ENCODE measurements around the gene RELCH. TPM values are rescaled to one million over a fixed set of nuclear protein-coding genes. Genes with fewer than 3 reads are reported as not detected.

RELCH gene
- polyA plus RNA-seq, 1 donor: 14.1 TPM

DNA sequence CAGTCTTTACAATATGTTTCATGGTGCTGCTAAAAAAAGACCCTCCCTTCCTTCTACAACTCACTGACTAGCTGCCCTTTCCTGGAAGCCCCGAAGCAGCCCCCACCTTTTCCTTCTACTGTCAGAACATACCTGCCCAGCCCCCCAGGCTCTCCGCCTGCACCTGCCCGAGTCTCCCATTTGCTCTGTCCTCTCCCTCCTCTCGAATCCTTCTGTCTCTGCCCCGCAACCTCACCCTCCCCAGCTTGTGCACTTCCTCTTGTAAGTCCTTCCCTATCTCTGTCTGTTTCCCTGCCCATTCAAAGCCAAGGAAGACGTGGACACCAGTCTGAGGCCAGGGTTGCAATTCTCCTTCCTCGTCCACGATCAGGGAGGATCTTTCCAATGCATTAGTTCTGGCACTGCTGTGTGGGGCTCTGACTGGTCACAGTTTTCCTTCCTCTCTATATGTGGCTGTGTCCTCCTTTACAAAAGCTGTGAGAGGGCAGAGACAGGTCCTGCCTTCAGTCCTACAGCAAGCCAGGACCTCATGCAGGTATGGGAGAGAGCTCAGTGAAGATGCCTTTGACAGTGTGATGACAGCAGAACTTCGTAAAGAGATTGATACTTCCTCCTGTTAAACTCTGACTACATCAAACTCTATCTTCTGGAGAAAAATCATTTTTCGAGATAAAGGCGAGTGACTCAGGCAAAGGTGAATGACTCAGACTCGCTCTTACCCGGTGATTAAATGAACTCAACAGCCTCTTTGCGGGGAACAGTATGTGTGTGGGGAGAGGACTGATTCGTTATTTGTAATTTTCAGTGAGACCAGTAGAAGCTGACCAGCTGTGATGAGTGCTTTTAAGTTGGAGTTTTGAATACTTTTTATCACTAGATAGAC is 152.3 kb downstream of the RELCH start:
- no peak for DNase-seq

DNA sequence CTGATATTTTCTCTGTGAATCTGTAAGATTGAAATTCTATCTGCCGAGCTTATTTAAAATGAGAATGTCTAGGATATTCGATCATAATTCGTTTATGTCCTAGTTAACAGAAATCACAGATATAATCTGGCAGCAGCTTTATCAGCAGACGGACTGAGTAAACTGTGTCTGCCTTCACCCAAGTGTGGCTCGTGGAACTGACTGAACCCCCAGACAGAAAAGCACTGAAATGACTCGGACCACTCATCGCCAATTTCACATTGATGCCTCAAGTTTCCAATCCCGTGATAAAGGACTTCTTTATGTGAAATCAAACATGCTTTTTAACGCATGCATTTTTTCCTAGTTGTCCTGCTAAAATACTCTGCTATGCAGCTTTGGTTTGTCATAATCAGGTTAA is 153.9 kb downstream of the RELCH start:
- no peak for DNase-seq

DNA sequence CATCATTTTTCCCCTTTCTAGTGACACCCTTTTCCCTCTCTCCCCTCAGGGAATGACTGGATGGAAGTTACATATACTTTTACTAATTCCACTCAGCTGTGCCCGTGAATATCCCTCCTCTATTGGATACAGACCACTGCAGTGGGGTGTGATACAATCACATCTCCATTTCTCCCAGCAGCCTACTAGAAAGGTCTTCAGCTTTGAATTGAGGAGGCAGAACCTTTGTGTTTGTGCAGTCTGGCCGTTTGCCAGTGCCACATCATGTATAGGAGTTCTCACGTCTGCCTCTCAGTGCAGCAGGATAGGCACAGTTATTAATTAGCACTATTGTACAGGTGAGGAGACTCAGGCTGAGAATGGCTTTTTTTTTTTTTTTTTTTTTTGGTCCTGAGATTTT is 154.4 kb downstream of the RELCH start:
- DNase-seq: no peak

DNA sequence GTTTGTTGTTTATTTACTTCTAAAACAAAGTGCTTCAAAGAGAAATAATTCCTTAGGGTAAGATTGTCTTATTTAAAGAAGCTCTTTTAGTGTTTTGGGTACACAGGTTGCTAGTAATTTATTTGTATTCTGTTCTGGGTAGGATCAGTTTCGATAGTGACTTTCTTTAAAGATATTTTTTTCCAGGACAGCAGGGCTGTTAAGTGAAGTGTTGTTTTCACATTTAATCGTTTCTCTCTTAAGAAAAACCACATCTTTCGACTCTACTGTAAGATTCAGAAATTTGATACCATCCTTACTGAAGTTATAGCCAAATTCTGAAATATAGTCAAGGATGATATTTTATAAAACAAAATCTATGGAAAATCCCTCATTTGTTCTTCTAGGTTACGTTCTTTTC is 155.8 kb downstream of the RELCH start:
- no peak for DNase-seq

DNA sequence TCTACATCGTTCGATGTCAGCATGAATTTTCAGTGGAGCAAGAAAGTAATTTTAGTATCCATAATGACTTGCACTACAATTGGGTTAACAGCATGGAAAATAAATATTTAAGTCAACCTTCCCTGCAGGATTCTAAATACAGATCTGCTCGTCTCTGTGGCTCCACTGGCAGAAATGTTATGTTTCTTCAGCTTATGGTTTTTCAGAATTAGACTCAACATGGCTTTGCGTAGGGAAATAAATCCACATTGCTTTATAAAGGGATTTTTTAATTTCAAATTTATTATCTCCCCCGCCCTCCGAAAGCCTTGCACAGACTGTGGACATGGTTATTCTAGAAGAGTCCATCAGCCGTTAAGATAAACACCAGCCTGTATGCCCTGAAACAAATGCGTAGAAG is 156.3 kb downstream of the RELCH start:
- no peak for DNase-seq

DNA sequence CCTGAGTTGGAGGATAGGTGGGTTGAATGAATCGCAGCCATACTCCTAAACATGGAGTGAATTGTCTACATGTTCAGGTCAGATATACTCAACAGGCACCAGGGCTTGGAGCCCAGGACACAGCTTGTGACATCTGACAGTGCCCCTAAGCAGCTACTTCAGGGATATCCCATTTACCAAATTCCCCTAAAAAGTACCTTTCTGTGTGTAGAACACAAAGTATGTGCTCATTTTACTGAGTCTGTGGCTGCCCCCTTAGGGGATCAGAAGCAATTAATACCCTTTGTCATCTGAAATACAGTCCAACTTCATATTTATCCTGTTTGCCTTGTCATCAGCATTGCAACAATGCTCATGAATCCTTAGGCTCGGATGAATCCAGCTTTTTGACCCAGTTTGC is 158.9 kb downstream of the RELCH start:
- no peak for DNase-seq

DNA sequence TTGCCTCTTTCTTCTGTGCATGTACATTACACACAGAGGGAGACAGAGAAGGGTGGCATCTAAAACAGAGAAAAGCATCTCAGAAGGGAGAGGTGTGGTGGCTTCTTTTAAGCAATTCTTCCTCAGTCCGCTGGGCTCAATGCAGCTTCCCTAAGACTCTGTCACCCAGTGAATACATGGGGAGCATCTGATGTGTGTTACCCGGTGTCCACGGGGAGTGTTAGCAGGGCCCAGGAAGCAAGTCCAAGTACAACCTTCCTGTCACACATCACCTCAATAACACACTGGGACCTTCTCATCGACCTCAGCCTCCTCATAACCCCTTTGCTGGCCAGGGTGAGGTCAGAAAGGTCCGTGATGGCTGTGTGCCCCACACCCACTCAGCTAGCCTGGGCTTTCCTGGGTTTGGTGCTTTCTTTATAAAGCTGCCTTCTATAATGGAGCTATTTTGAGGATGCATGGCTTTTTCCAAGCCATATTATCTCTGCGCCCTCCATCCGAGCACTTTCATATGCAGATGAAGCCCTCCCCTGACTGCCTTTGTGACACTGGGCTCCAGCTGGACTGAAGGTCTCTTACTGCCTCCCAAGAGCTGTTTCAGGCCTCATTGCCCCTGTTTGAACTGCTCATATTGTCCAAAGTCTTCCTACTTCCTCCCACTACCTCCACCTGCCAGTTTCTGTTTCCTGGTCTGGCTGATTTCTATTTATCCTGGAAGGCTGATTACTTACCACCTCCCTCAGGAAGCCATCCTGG is 159.5 kb downstream of the RELCH start:
- DNase-seq: no peak

DNA sequence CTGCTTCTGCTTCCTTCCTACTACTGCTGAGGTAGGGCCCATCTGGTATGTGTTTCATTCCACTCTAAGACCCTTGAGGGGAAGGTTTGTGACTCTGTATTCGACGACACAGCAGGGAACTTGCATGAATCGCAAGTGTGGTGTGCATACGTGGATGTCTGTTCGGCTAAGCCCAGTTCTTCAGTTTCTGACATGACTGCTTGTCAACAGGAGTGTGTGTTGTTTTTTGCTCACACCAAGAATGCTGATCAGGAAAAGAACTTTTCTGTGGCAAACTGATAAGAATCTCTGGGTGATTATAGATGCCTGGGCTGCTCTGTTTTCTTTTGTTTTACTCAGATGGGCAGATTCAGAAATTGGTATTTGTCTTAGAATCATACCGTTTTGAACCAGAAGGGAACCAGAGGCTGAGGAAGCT is 160.0 kb downstream of the RELCH start:
- no peak for DNase-seq

DNA sequence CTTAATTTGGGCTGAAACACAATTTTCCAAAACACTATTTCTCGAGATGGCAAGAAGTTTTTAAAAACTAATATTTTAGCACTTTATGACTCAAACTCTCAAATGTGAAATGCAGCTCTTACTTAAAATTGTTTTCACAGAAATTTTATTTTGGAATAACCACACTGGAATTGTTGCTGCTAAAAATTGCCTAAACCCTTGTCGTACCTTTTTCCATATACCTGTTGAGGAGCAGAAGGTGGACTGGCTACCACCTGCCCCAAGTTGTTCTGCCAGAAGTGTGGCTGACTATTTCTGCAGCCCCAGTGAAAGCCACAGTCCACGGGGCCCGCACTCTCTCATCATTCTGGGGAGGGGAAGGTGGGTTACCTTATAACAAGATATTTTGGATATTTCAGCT is 161.4 kb downstream of the RELCH start:
- no peak for DNase-seq

DNA sequence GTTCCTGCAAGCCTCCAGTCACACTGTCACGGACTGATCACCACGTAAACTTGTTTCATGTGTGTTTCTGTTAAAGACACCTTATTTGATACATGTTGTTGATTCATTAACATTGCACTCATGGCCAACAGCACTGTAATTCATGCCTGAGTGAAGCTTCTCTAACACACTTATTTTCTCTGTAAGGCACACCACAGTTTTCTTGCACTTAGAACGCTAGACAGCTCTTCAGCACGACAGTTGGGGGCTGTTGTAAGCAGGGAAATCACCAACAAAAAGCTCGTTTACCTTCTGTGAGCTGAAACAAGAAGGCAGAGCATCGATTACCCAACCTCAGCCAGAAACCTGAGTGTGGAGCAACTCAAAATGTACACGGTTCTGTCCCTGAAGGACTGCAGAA is 166.1 kb downstream of the RELCH start:
- no peak for DNase-seq

DNA sequence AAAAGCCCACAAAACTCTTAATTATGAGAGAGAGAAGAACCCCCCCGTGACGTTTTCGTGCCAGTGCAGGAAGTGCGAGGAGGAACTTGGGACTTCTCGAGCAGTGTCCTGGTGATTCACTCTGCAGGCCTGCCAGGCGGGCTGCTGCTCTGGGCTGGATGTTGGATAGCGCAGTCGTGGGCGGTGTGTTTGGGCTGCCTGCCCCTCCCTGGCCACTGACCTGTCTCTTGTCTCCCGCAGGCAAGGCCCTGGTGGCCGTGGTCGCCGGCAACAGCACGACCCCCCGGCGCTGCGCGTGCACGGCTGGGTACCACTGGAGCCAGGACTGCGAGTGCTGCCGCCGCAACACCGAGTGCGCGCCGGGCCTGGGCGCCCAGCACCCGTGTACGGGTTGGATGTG is 167.1 kb downstream of the RELCH start:
- no peak for DNase-seq

DNA sequence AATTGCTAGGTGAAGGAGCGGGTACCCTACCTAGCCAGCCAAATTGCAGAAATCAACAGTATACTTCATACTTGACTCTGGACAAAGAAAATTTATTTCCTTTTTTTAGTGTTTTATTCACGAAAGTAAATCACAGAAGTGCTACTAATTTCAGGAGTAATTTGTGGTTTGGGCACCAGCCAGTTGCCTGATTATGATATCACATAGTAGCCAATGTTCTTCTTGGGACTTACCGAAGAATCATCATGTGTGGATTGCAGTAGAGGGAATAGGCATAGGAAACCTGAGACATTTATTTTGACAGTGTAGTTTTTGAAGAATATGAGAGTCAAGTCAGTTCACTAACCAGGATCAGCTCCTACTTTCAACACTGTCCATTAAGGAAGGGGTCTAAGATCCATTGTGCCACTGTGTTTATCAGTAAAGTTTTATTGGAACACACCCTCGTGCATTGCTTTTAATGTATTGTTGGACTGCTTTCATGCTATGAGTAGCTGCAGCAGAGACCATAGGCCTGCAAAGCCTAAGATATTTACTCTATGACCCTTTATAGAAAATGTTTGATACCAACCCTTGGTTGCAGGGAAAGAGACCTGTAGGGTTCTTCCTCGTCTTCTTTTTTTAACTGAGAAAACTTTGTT is 170.1 kb downstream of the RELCH start:
- DNase-seq: no peak

Other genes with a start within 250 kb of the RELCH start
- 16.3 TPM for gene PIGN, start 199 bp upstream of the RELCH start, polyA plus RNA-seq (ENCODE audit: insufficient read length)
- gene TNFRSF11A, start 138.1 kb downstream of the RELCH start, polyA plus RNA-seq (ENCODE audit: insufficient read length): 4.7 TPM

Measured in hindlimb muscle (tissue), 1 donor.